GM21360 (cell line): ENCODE measurements around the gene SPI1.

ENCODE experiments used
- ATAC-seq: cut with Tn5 transposase; IDR thresholded peaks from one replicate; pipeline ENCODE4 v1.9.1; 2021; ENCODE audit warnings: mild to moderate bottlenecking, moderate library complexity; ENCODE audit not compliant: unreplicated experiment

The SPI1 gene

DNA sequence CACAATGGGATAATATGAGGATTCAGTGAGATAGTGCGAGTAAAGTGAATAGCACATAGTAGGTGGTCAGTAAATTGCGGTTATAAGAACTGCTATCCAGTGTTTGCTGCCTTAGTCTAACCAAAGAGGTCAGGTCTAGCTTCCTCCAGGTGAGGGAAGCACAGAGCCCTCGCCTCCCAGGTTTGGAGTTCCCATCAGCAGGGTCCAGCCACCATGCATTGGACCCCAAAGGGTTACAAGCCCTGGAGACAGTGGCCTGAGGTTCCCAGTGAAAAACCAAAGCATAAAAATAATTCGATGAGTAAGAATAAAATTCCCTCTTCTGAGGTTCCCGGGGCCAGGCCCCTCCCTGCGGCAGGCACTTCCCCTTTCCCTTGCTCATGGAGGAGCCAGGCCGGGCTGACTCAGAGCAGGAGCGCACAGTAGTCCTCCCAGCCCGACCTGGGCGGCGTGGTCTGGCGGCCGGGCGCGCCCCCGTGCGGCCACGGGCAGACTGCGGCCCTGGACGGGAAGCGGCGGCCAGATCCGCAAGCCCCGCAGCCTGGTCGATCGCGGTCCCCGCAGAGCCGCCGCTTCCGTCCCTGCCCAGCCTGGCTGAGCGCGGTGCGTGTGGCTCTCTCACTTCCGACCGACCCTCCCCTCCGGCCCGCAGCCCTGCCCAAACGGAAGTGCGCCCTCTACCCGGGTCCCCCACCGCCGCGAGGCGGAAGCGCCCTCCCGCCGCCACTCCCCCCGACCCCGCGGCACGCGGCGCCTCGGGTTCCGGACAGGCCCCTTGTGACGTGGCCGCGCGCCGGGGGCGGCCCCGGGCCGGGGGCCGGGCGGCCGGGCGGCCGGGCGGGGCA lies 29.6 kb upstream of the SPI1 start, which contains the start of gene SLC39A13:
Gene SLC39A13 (plus strand): TSS at position 845 of the 845 bp plus-strand sequence. CDS start 1,505 bp downstream, outside the sequence.
- peak; percentile 75 for ATAC-seq

DNA sequence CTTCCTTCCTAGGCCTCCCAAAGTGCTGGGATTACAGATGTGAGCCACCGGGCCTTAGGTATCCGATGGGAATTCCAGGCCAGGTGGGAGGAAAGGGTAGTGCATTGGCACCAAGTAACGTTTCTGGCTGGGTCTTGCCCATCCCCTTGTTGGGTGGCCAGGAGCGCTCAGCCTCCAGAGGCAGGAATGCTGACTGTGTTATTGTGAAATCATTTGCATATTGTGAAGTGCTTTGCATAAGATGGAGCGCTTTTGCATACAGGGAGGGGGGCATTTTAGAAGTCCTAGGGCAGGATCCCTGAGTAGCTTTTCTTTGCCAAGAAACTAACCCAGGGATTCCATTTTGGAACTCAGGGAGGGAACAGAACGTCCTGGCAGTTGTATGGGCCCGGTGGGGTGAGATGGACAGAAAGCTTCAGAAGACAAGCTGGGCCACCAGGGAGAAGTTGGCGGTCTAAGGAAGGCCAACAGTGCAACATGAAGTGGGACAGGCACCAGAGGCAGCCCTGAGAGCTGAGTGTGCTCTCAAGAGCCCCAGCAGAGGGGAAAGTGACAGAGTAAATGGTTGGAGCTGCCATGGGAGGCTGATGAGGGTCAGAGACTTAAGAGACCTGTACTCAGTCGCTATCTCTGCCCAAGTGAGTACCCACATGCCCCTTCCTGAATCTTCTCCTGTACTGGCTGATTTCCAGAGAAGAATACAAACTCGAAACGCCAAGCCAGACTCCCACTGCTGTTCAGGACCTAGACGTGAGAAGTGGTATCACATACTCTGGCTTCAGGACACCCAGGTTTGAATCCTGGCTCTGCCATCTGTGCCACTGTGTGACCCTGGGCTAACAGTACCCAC lies 28.8 kb upstream of the SPI1 start:
- ATAC-seq = no peak

DNA sequence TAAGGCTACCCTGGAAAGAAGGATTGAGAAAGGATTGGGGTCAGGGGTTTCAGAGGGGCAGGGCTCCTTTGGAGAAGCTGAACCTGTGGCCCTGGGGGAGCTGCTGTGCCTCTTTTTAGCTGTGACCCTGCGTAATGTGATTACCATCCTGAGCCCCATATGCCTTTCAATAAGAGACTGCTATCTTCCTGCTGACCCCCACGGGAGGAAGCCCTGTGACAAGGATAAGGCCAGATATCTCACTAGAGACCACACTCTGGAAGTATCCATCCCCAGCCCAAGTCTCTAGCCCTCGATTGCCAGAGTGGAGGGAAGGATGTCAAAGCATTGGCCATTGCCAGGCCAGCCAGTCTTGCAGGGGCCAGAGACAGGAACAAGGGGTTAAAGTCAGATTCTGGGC lies 25.2 kb upstream of the SPI1 start:
- ATAC-seq = no peak

GRCh38 chr11:47403135-47403534 lies 24.8 kb upstream of the SPI1 start:
- no peak for ATAC-seq

DNA sequence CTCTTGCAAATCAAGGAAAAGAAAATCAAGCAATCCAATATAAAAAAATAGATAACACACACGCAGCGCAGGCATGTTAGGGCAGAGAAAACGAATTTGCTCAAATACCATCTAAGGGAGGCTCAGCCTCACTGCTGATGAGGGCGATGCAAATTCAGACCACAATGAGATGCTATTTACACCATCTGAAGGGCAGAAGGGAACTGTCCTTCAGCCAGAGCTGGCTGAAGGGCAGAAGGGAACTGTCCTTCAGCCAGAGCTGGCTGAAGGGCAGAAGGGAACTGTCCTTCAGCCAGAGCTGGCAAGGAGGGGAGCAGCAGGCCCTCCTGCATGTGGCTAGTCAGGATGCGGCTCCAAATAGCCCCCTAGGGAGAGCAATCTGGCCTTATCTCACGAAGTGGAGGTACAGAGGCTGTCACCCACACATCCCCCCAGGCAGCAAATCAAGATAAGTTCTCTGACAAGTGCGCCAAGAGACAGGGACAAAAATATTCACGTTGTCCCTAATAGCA lies 22.5 kb upstream of the SPI1 start:
- ATAC-seq = peak; percentile 61

GRCh38 chr11:47399860-47400767 lies 21.8 kb upstream of the SPI1 start:
- peak; percentile 41 for ATAC-seq

GRCh38 chr11:47398551-47398950 lies 20.2 kb upstream of the SPI1 start:
- no peak for ATAC-seq

DNA sequence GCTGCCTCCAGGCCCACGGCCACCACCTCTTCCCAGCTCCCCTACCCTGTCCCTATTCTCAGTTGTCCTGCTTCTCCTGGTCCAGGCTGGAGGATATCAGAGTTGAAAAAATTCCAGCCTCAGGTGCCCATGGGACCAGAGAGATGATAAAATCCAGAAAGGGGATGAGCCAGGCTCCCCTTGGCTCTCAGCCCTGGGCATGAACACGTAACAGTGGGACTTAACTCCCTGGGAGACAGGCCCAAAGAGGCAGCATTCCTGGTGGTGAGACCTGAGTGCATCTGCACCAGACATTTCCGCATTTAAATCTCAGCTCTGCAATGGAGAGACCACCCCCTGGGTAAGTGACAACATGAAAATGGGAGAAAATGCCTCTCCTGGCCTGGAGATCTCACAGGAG lies 19.7 kb upstream of the SPI1 start:
- ATAC-seq = no peak

DNA sequence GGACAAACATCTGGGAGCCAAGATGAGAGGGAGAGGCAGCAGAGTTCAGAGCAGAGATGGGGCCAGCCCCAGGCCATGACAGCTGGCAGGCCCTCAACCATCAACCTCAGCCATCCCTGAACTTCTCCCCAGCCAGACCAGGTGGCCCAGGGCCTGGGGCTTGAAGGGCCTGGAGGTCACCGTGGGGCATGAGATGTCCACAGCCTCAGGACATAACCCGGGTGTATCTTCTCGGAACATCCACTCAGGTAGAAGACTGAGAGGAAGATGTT lies 17.6 kb upstream of the SPI1 start:
- no peak for ATAC-seq

GRCh38 chr11:47395223-47396048 lies 17.1 kb upstream of the SPI1 start:
- ATAC-seq = no peak

GRCh38 chr11:47394322-47395222 lies 16.2 kb upstream of the SPI1 start:
- no peak for ATAC-seq

DNA sequence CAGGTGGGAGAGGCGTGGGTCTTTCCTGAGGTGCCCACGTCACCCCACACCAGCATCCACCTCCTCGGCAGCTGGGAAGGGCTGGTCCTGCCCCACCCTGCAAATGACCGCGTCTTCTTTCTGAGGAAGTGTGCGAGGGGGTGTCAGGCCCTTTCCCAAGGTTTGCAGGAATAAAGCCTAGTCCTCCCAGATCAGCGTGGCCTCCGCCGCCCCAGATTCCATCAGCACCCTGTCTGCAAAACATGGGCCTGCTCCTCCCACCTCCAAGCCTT lies 15.6 kb upstream of the SPI1 start:
- no peak for ATAC-seq

DNA sequence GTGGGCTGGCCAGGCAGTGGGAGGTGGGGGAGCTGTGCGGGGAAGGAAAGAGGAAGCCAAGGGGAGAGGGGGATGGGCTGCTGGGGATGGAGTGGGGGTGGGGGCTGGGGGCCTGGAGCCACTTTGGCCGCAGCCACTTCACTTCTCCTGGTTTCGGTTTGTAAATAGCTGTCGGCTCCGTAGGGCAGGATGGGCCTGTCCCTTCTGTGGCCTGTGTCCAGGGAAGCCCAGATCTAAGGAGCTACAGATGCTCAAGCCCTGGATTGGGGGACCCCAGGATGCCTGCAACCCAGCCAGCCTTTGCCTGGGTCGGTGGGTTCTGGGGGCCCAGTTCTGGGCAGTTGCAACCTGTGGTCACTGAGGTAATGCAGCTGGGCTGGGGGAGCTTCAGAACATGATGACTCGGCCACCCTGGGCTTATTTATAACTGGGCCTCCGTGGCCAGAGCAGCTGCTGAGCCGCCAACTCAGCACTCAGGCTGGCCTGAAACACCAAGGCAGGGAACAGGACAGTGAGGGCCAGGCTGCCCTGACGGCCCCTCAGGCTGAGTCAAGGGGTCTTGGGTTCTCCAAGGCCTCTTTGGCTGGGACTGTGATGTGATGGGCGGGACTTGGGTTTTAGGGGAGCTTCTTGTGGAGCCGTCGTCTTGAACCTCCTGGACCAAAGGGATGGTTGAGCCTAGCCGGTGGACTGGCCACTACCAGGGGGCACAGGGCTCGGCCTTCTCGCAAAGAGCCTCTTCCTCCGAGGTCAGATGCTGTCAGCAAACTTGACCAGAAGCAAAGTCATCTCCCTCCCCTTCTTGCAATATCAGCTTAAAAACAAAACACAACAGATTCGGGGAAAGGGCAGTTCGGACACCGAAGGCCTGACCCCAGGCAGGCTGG lies 15.1 kb upstream of the SPI1 start:
- ATAC-seq = no peak

DNA sequence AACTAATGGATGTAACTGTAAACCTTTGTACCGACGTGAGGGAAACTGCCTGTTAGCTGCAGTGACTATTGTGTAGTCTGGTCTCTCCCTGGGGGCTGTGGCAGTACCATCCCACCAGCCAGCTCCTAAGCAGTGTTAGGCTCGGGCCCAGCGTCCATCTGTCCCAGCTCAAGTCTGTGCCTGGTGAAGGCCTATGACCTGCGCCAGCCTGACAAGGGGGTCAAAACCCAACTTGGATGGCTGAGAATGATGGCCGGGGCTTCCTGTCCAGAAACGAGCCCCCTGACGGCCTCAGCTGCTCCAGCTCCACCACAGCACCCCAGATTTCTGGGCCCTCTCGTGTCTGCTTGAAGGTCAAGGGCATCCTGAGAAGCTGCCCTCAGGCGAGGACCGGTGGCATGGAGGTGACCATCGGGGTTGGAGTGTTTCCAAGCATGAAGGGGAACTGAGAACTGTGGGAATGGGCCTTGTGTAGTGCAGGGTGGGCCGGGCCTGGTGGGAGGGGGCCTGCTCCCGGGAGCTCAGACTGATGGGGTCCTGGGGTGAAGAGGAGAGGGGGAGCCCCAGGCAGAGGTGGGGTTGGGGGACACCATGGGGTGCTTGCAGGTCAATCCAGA lies 14.3 kb upstream of the SPI1 start:
- ATAC-seq = no peak

DNA sequence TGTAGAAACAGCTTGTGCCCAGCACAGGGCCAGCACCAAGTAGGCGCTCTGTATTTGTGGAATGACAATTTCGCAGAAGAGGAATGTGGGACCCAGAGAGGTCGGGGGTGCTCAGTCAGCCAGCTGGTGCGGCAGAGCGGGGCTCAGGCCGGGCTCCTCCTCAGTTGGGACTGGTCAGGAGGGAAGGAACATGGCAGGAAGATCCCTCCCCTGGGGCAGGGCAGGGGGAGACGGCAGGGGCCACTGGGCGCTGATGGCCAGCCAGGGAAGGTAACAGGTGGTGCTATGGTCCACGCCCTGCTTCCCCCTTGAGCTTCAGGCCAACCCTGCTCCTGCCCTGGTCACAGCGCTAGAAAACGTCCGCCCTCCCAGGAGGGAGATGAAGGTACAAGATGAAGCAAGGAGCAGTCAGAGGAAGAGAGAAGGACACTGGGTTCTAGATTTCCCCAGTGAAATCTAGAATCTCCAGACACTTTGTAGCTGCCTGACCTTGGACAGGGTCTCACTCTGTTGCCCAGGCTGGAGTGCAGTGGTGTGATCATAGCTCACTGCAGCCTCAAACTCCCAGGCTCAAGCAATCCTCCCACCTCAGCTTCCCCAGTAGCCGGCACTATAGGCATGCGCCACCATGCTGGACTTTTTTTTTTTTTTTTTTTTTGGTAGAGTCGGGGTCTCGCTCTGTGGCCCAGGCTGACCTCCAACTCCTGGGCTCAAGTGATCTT lies 13.5 kb upstream of the SPI1 start:
- ATAC-seq = no peak

- ATAC-seq = no peak
Measured at GRCh38 chr11:47391077-47391583, 12.8 kb upstream of the SPI1 start.

- no peak for ATAC-seq
Measured at GRCh38 chr11:47390422-47390760, 12.0 kb upstream of the SPI1 start.
